Ovary (tissue), 3 donors: ENCODE results near the gene CDK4.

Experiments used
- POLR2A ChIP-seq: fragments of 450-650 bp; IDR thresholded peaks from one replicate; pipeline ENCODE4 v1.6.1; 2017; ENCODE audit warnings: antibody characterized with exemption, mild to moderate bottlenecking, moderate library complexity
- TF ChIP-seq, protein P1 (sequence below), 3 donors: fragments of 450-650 bp in 2 of 3; fragments of 200-600 bp in 1 of 3; IDR thresholded peaks; one replicate each; pipeline versions ENCODE4 v1.5.1 to v1.8.0; 2016 to 2022; ENCODE audit warnings: antibody characterized with exemption in 3 of 3, mild to moderate bottlenecking in 1 of 3
- donor health status: DM: no; HTN: no; CAD: no.

GRCh38 chr12:57800965-57801364 lies 48.9 kb upstream of the CDK4 start:
- TF ChIP-seq, protein P1, sequence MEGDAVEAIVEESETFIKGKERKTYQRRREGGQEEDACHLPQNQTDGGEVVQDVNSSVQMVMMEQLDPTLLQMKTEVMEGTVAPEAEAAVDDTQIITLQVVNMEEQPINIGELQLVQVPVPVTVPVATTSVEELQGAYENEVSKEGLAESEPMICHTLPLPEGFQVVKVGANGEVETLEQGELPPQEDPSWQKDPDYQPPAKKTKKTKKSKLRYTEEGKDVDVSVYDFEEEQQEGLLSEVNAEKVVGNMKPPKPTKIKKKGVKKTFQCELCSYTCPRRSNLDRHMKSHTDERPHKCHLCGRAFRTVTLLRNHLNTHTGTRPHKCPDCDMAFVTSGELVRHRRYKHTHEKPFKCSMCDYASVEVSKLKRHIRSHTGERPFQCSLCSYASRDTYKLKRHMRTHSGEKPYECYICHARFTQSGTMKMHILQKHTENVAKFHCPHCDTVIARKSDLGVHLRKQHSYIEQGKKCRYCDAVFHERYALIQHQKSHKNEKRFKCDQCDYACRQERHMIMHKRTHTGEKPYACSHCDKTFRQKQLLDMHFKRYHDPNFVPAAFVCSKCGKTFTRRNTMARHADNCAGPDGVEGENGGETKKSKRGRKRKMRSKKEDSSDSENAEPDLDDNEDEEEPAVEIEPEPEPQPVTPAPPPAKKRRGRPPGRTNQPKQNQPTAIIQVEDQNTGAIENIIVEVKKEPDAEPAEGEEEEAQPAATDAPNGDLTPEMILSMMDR (IDR thresholded peaks at IDR 0.05) = no peak
- TF ChIP-seq POLR2A = no peak
